Measurements from ENCODE around the gene KANK4. TPM values are rescaled to one million over a fixed set of nuclear protein-coding genes. Genes with fewer than 3 reads are reported as not detected.

Gene KANK4
- total and polyA plus RNA-seq, 2 experiments from 2014 or later, result 0.65 to 4.0 TPM

DNA sequence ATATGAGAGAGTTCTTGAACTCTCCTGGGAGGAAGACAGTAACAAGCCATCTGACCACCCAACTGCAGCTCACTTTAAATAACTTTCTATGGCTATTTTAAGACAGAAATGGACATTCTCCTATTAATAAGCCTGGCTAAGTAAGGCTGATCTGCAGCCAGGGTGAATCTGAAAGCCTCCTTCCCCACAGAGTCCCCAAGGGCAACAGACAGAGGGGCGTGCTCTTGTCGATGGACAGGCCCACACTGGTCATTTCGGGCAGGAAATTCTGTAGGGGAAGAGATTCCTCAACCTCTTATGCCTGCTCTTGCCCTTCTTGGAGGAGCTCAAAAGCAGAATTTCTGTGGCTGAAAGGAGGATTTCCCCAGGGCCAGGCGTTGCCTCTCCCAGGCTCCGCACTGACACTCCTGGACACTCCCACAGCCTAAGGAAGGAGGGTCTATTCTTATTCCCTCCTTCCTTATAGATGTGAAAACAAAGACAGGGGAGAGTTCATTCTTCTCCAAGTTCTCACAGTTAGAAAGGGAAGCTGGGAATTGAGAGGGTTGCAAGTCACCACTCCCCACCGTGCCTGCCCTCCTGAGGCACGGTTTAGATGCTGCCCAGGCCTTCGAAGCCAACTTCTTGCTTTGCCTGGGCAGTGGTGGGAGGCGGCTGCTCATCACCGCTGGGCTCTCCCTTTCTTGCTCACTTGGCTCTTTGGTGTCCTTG, 17.9 kb upstream of the KANK4 start:
- Histone ChIP-seq H3K27me3 (no peaks in the 10 kb centered on the region), H3K4me3 (no peak overlapping the region), H3K9me3 (ENCODE audit: low read depth) (no peaks in the 10 kb centered on the region), H3K27ac (no peak overlapping the region), H3K36me3 (no peaks in the 10 kb centered on the region), H3K4me1 (ENCODE audit: low read depth) (peaks cover 13% of the 10 kb centered on the region)
- TF ChIP-seq, protein P1, sequence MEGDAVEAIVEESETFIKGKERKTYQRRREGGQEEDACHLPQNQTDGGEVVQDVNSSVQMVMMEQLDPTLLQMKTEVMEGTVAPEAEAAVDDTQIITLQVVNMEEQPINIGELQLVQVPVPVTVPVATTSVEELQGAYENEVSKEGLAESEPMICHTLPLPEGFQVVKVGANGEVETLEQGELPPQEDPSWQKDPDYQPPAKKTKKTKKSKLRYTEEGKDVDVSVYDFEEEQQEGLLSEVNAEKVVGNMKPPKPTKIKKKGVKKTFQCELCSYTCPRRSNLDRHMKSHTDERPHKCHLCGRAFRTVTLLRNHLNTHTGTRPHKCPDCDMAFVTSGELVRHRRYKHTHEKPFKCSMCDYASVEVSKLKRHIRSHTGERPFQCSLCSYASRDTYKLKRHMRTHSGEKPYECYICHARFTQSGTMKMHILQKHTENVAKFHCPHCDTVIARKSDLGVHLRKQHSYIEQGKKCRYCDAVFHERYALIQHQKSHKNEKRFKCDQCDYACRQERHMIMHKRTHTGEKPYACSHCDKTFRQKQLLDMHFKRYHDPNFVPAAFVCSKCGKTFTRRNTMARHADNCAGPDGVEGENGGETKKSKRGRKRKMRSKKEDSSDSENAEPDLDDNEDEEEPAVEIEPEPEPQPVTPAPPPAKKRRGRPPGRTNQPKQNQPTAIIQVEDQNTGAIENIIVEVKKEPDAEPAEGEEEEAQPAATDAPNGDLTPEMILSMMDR (IDR thresholded peaks at IDR 0.05; ENCODE audit: low read depth, low read length), result no peak
- DNase-seq (ENCODE audit: low read depth in 1 of 2, low spot score in 1 of 2), result no peak

DNA sequence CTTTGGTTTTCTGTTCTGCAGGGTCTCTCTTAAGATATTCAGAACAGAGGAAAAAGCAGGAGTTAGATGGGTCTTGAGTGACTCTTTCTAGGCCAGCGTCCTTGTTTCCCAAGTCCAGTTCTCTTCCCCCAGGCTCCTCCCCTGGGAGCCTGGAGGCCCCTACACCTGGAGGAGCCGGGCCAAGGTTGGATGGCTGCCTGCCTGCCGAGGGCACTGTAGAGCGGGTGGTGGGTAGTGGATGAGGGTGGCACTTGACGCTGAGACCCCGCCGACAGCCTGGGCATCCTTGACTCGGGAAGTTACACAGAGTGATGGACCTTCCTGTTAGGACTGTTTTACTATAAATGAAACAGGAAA, 17.4 kb upstream of the KANK4 start:
- Histone ChIP-seq H3K27ac (no peak overlapping the region), H3K4me1 (ENCODE audit: low read depth) (peaks cover 13% of the 10 kb centered on the region), H3K9me3 (ENCODE audit: low read depth) (no peaks in the 10 kb centered on the region), H3K36me3 (no peaks in the 10 kb centered on the region), H3K27me3 (no peaks in the 10 kb centered on the region), H3K4me3 (no peak overlapping the region)
- TF ChIP-seq, protein P1 (IDR thresholded peaks at IDR 0.05; ENCODE audit: low read depth, low read length), result no peak
- DNase-seq (ENCODE audit: low read depth in 1 of 2, low spot score in 1 of 2), result no peak

DNA sequence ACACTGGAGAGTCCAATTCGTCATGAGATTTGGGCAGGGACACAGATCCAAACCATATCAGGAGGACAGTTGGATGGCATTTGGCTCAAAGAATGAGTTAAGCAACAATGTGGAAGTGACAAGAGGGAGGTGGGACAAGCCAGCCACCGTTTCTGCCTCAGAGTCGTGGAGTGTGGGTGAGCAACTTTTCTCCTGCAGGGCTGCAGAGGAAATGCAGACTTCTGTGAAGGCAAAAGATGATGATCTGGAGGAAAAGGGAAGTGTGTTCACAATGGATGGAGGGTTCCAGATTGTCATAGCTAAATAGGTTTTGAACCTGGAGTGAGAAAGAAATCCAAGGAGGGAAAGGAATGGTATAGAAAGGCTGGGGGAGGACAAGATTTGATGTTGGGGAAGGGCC, 16.4 kb upstream of the KANK4 start:
- H3K36me3 ChIP-seq, result no peaks in the 10 kb centered on the region
- no peak for DNase-seq (ENCODE audit: low read depth in 1 of 2, low spot score in 1 of 2)
- H3K9me3 ChIP-seq (ENCODE audit: low read depth), result no peaks in the 10 kb centered on the region
- TF ChIP-seq, protein P1 (IDR thresholded peaks at IDR 0.05; ENCODE audit: low read depth, low read length), result no peak
- no peak overlapping the region for H3K27ac ChIP-seq
- H3K4me1 ChIP-seq (ENCODE audit: low read depth), result peaks cover 13% of the 10 kb centered on the region
- no peaks in the 10 kb centered on the region for H3K27me3 ChIP-seq
- no peak overlapping the region for H3K4me3 ChIP-seq

DNA sequence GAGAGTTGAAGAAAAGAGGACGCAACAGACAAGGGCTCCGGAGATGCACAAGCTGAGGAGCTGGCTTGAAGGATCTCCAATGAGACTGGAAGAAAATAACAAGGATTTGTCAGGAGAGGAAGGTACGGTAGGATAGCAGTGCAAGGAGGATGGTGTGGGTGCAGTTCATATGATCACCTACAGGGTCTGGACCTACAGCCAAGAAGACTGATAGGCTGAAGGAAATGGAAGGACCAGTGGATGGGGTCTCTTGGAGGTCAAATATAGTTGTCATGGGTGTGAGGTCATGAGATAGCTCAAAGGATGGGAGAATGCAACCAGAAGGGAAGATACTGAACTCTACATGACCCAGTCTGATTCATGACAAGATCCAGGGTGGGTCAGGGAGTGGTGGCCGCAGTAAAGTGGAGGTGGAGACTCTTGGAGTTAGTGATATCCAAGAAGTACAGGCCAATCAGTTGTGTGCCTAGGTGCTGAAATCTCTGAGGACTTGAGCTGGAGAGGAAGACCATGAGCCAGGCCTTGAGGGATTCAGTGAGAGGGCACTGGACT, 15.3 kb upstream of the KANK4 start:
- DNase-seq (ENCODE audit: low read depth in 1 of 2, low spot score in 1 of 2), result no peak
- H3K27ac ChIP-seq, result no peak overlapping the region
- H3K27me3 ChIP-seq, result no peaks in the 10 kb centered on the region
- no peaks in the 10 kb centered on the region for H3K9me3 ChIP-seq (ENCODE audit: low read depth)
- H3K36me3 ChIP-seq, result no peaks in the 10 kb centered on the region
- TF ChIP-seq, protein P1 (IDR thresholded peaks at IDR 0.05; ENCODE audit: low read depth, low read length), result no peak
- H3K4me3 ChIP-seq, result no peak overlapping the region
- H3K4me1 ChIP-seq (ENCODE audit: low read depth), result peaks cover 13% of the 10 kb centered on the region

DNA sequence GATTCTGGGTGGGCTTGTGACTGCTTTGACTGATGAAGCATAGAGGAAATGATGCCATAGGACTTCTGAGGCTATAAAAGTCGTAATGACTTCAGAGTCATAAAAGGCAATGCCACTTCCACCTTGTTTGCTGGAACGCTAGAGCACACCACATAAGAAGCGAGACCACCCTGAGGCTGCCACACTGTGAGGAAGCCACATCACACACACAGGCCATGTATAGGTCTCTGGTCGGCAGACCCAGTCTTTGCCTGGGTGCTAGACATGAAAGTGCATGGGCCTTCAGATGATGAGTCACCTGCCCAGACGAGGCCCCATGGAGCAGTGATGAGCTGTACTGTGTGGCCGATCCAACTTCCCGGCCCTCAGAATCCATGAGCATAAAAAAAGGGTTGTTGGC, 14.2 kb upstream of the KANK4 start:
- no peak for DNase-seq (ENCODE audit: low read depth in 1 of 2, low spot score in 1 of 2)
- H3K27me3 ChIP-seq, result no peaks in the 10 kb centered on the region
- no peaks in the 10 kb centered on the region for H3K36me3 ChIP-seq
- no peak overlapping the region for H3K27ac ChIP-seq
- peaks cover 13% of the 10 kb centered on the region for H3K4me1 ChIP-seq (ENCODE audit: low read depth)
- no peaks in the 10 kb centered on the region for H3K9me3 ChIP-seq (ENCODE audit: low read depth)
- TF ChIP-seq, protein P1 (IDR thresholded peaks at IDR 0.05; ENCODE audit: low read depth, low read length), result no peak
- no peak overlapping the region for H3K4me3 ChIP-seq

Measured in cardiac muscle cell (in vitro differentiated cells and primary cell).